HEK293 (cell line): ENCODE data around the gene CASKIN1.
A peak's percentile ranks its signal among the peaks of the same experiment; 100 is the strongest.

Experiments used
- CTCF ChIA-PET: fragments of 350-600 bp; formaldehyde crosslinking; extraction: SDS; loops from one replicate; lab custom pipeline; 2021; ENCODE audit warnings: antibody characterized with exemption; lab: Yijun Ruan, JAX
- POLR2A ChIA-PET: fragments of 300-600 bp; formaldehyde crosslinking; extraction: SDS; loops from one replicate; lab custom pipeline; 2020; ENCODE audit warnings: antibody characterized with exemption, inconsistent platforms; lab: Yijun Ruan, JAX
- H3K27ac ChIP-seq: fragments of 200-500 bp; sonication (Bioruptor generic); 2 replicates; pipeline ENCODE4 v1.5.1; 2014; ENCODE audit warnings: low read depth, low read length, control low read depth, inconsistent platforms; ENCODE audit errors: extremely low read depth
- H3K36me3 ChIP-seq, 2 experiments: fragments of 200-500 bp in 1 of 2; sonication (Bioruptor generic) in 1 of 2; 1 replicate in 1 of 2; 2 replicates in 1 of 2; pipeline ENCODE4 v1.5.1; 2014 to 2017; ENCODE audit warnings: inconsistent platforms in 2 of 2, low read length in 2 of 2; ENCODE audit not compliant: control insufficient read depth in 2 of 2, insufficient read depth in 1 of 2
- H3K4me1 ChIP-seq: fragments of 200-500 bp; sonication (Bioruptor generic); 2 replicates; pipeline ENCODE4 v1.5.1; 2014; ENCODE audit warnings: mild to moderate bottlenecking, low read length, inconsistent platforms; ENCODE audit not compliant: control insufficient read depth, insufficient read depth
- H3K4me3 ChIP-seq: 2 replicates; pipeline ENCODE4 v1.5.1; 2011; ENCODE audit warnings: low read depth, mild to moderate bottlenecking, control low read depth, low read length, moderate library complexity
- H3K9me3 ChIP-seq: fragments of 200-500 bp; sonication (Bioruptor generic); 2 replicates; pipeline ENCODE4 v1.5.1; 2014; ENCODE audit warnings: low read depth, low read length, inconsistent platforms; ENCODE audit not compliant: control insufficient read depth, insufficient read depth
- FEZF1 ChIP-seq: fragments of 450-650 bp; formaldehyde crosslinking; IDR thresholded peaks from 2 replicates; pipeline ENCODE4 v1.5.1; 2016; ENCODE audit warnings: missing biosample characterization, missing genetic modification characterization
- HOXA7 ChIP-seq: sonication (generic); formaldehyde crosslinking; IDR thresholded peaks from 2 replicates; pipeline ENCODE4 v1.8.1; 2022; ENCODE audit warnings: missing genetic modification reagents, borderline replicate concordance
- IKZF3 ChIP-seq: fragments of 450-650 bp; IDR thresholded peaks from 2 replicates; pipeline ENCODE4 v1.5.0; 2018; ENCODE audit warnings: missing biosample characterization, mild to moderate bottlenecking, missing genetic modification characterization, moderate library complexity
- KLF1 ChIP-seq: fragments of 450-650 bp; formaldehyde crosslinking; IDR thresholded peaks from 2 replicates; pipeline ENCODE4 v1.5.1; 2016; ENCODE audit warnings: missing biosample characterization, missing genetic modification characterization
- KLF16 ChIP-seq: fragments of 450-650 bp; formaldehyde crosslinking; IDR thresholded peaks from 2 replicates; pipeline ENCODE4 v1.5.1; 2017; ENCODE audit warnings: missing biosample characterization, missing genetic modification characterization
- KLF7 ChIP-seq: fragments of 450-650 bp; formaldehyde crosslinking; IDR thresholded peaks from 2 replicates; pipeline ENCODE4 v1.5.1; 2016; ENCODE audit warnings: missing biosample characterization, missing genetic modification characterization, borderline replicate concordance
- KLF9 ChIP-seq: fragments of 450-650 bp; formaldehyde crosslinking; IDR thresholded peaks from 2 replicates; pipeline ENCODE4 v1.5.1; 2016; ENCODE audit warnings: missing biosample characterization, missing genetic modification characterization, low read depth
- MYNN ChIP-seq: fragments of 450-650 bp; formaldehyde crosslinking; IDR thresholded peaks from 2 replicates; pipeline ENCODE4 v1.5.1; 2016; ENCODE audit warnings: missing biosample characterization, missing genetic modification characterization, borderline replicate concordance
- TCF7L2 ChIP-seq: IDR thresholded peaks from 2 replicates; pipeline ENCODE4 v1.6.1; 2011; ENCODE audit warnings: low read depth, mild to moderate bottlenecking, inconsistent platforms, low read length, moderate library complexity, borderline replicate concordance
- TRIM28 ChIP-seq: IDR thresholded peaks from 2 replicates; pipeline ENCODE4 v1.6.1; 2011; ENCODE audit warnings: low read length, control low read depth, borderline replicate concordance
- ZBTB21 ChIP-seq: fragments of 450-650 bp; formaldehyde crosslinking; IDR thresholded peaks from 2 replicates; pipeline ENCODE4 v1.5.1; 2017; ENCODE audit warnings: missing biosample characterization, missing genetic modification characterization
- ZBTB8A ChIP-seq: fragments of 450-650 bp; formaldehyde crosslinking; IDR thresholded peaks from 2 replicates; pipeline ENCODE4 v1.5.1; 2016; ENCODE audit warnings: missing biosample characterization, missing genetic modification characterization
- ZFHX2 ChIP-seq: fragments of 450-650 bp; formaldehyde crosslinking; conservative IDR thresholded peaks from 2 replicates; pipeline ENCODE4 v1.5.1; 2016; ENCODE audit warnings: missing biosample characterization, missing genetic modification characterization
- ZIC2 ChIP-seq: fragments of 450-650 bp; formaldehyde crosslinking; IDR thresholded peaks from 2 replicates; pipeline ENCODE4 v1.5.1; 2016; ENCODE audit warnings: missing biosample characterization, missing genetic modification characterization
- ZNF133 ChIP-seq: fragments of 450-650 bp; formaldehyde crosslinking; IDR thresholded peaks from 2 replicates; pipeline ENCODE4 v1.5.1; 2016; ENCODE audit warnings: missing biosample characterization, missing genetic modification characterization
- ZNF157 ChIP-seq: fragments of 450-650 bp; formaldehyde crosslinking; IDR thresholded peaks from 2 replicates; pipeline ENCODE4 v1.5.1; 2016; ENCODE audit warnings: missing biosample characterization, missing genetic modification characterization
- ZNF19 ChIP-seq: fragments of 450-650 bp; formaldehyde crosslinking; IDR thresholded peaks from 2 replicates; pipeline ENCODE4; 2016; ENCODE audit warnings: missing biosample characterization, missing genetic modification characterization, low read depth
- ZNF223 ChIP-seq: fragments of 450-650 bp; formaldehyde crosslinking; IDR thresholded peaks from 2 replicates; pipeline ENCODE4 v1.5.1; 2016; ENCODE audit warnings: missing biosample characterization, missing genetic modification characterization
- ZNF23 ChIP-seq: fragments of 450-650 bp; formaldehyde crosslinking; IDR thresholded peaks from 2 replicates; pipeline ENCODE4 v1.5.1; 2016; ENCODE audit warnings: missing biosample characterization, missing genetic modification characterization, borderline replicate concordance
- ZNF335 ChIP-seq: fragments of 450-650 bp; formaldehyde crosslinking; conservative IDR thresholded peaks from 2 replicates; pipeline ENCODE4 v1.5.1; 2016; ENCODE audit warnings: missing biosample characterization, missing genetic modification characterization
- ZNF473 ChIP-seq: fragments of 450-650 bp; formaldehyde crosslinking; IDR thresholded peaks from 2 replicates; pipeline ENCODE4 v1.5.1; 2017; ENCODE audit warnings: missing biosample characterization, missing genetic modification characterization
- ZNF510 ChIP-seq: fragments of 450-650 bp; formaldehyde crosslinking; IDR thresholded peaks from 2 replicates; pipeline ENCODE4 v1.5.1; 2018; ENCODE audit warnings: mild to moderate bottlenecking, missing genetic modification characterization, missing biosample characterization; ENCODE audit not compliant: insufficient replicate concordance
- ZNF514 ChIP-seq: fragments of 450-650 bp; formaldehyde crosslinking; IDR thresholded peaks from 2 replicates; pipeline ENCODE4 v1.5.1; 2016; ENCODE audit warnings: missing biosample characterization, missing genetic modification characterization
- ZNF530 ChIP-seq: fragments of 450-650 bp; formaldehyde crosslinking; IDR thresholded peaks from 2 replicates; pipeline ENCODE4 v1.5.1; 2016; ENCODE audit warnings: low read depth, missing biosample characterization, missing genetic modification characterization
- ZNF600 ChIP-seq: fragments of 450-650 bp; formaldehyde crosslinking; IDR thresholded peaks from 2 replicates; pipeline ENCODE4 v1.5.1; 2016; ENCODE audit warnings: missing biosample characterization, missing genetic modification characterization
- ZNF792 ChIP-seq: fragments of 450-650 bp; formaldehyde crosslinking; IDR thresholded peaks from 2 replicates; pipeline ENCODE4 v1.5.1; 2016; ENCODE audit warnings: missing biosample characterization, missing genetic modification characterization
- TF ChIP-seq, protein P1 (sequence below): fragments of 450-650 bp; formaldehyde crosslinking; IDR thresholded peaks from 2 replicates; pipeline ENCODE4 v1.5.1; 2017; ENCODE audit warnings: missing biosample characterization, missing genetic modification characterization
- TF ChIP-seq, protein P2 (sequence below): fragments of 450-650 bp; formaldehyde crosslinking; IDR thresholded peaks from 2 replicates; pipeline ENCODE4 v1.5.1; 2016; ENCODE audit warnings: missing biosample characterization, missing genetic modification characterization
- TF ChIP-seq, protein P3 (sequence below): fragments of 450-650 bp; formaldehyde crosslinking; optimal IDR thresholded peaks from 2 replicates; pipeline ENCODE3; 2016; ENCODE audit warnings: missing biosample characterization, mild to moderate bottlenecking, missing genetic modification characterization
- TF ChIP-seq, protein P4 (sequence below): fragments of 450-650 bp; formaldehyde crosslinking; IDR thresholded peaks from 2 replicates; pipeline ENCODE4 v1.5.1; 2016; ENCODE audit warnings: missing biosample characterization, missing genetic modification characterization
- TF ChIP-seq, protein P5 (sequence below): fragments of 450-650 bp; formaldehyde crosslinking; IDR thresholded peaks from 2 replicates; pipeline ENCODE4 v1.5.1; 2016; ENCODE audit warnings: missing biosample characterization, missing genetic modification characterization

CASKIN1 gene

DNA sequence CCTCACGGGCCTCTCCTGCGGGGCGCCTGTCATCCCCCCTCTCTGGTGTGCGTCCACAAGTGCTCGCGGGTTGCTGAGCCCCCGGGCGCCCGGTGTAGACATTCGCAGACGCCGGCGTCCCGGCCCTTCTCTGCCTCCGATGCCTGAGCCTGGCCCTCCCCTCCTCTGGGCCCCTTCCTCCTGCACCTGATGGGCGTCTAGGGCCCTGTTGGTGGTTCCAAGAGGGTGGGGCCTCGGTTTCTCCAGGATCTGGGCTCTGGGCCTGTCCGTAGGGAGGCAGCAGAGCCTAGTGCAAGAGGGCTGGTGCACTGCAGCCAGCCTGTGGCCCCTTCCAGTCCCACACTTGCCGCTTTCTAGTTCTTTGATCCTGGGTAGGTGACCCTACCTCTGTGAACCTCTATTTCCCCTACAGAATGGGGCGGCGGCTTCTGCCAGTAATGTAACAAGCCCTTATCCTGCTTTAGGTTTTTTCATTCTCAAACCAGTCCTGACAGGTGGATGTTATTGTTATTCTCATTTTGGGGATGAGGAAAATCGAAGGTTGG is 27.6 kb upstream of the CASKIN1 start:
- CTCF ChIA-PET: interaction anchor here (0.6 to 1.0 kb wide), 2 partner anchors 29 to 220 kb away, joined by 3 read pairs; no protein-coding TSS in a partner anchor
- no peaks in the 10 kb centered on the region for H3K9me3 ChIP-seq
- POLR2A ChIA-PET: interaction anchor here (1.2 to 2.6 kb wide), 5 partner anchors 8 to 259 kb away, joined by 3 to 19 read pairs (median 6); partner anchors contain the start of genes ECI1 and RPS2
- peaks cover 0 to 25% of the 10 kb centered on the region in 2 experiments; a peak in 2 of 3 replicates for H3K36me3 ChIP-seq
- peak overlapping the region; percentile 96 for H3K4me3 ChIP-seq
- H3K4me1 ChIP-seq: 0 out of 2 replicates have a peak, but pooled peaks cover 2% of the 10 kb centered on the region
- H3K27ac ChIP-seq: peak overlapping the region; percentile 94
- TF ChIP-seq FEZF1 (tag by site-specific recombination): no peak
- TF ChIP-seq ZNF157 (tag by site-specific recombination): no peak
- TF ChIP-seq ZNF473: no peak
- no peak for TF ChIP-seq MYNN
- no peak for TF ChIP-seq ZNF600 (tag by site-specific recombination)
- TF ChIP-seq, protein P1, sequence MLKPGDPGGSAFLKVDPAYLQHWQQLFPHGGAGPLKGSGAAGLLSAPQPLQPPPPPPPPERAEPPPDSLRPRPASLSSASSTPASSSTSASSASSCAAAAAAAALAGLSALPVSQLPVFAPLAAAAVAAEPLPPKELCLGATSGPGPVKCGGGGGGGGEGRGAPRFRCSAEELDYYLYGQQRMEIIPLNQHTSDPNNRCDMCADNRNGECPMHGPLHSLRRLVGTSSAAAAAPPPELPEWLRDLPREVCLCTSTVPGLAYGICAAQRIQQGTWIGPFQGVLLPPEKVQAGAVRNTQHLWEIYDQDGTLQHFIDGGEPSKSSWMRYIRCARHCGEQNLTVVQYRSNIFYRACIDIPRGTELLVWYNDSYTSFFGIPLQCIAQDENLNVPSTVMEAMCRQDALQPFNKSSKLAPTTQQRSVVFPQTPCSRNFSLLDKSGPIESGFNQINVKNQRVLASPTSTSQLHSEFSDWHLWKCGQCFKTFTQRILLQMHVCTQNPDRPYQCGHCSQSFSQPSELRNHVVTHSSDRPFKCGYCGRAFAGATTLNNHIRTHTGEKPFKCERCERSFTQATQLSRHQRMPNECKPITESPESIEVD (tag by site-specific recombination): no peak
- no peak for TF ChIP-seq ZNF19 (tag by site-specific recombination)
- no peak for TF ChIP-seq TRIM28
- TF ChIP-seq, protein P2, sequence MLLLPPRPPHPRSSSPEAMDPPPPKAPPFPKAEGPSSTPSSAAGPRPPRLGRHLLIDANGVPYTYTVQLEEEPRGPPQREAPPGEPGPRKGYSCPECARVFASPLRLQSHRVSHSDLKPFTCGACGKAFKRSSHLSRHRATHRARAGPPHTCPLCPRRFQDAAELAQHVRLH: no peak
- TF ChIP-seq ZNF133: no peak
- no peak for TF ChIP-seq ZNF223
- TF ChIP-seq TCF7L2: no peak
- TF ChIP-seq KLF16 (tag by site-specific recombination): no peak
- TF ChIP-seq, protein P3, sequence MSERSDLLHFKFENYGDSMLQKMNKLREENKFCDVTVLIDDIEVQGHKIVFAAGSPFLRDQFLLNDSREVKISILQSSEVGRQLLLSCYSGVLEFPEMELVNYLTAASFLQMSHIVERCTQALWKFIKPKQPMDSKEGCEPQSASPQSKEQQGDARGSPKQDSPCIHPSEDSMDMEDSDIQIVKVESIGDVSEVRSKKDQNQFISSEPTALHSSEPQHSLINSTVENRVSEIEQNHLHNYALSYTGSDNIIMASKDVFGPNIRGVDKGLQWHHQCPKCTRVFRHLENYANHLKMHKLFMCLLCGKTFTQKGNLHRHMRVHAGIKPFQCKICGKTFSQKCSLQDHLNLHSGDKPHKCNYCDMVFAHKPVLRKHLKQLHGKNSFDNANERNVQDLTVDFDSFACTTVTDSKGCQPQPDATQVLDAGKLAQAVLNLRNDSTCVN (tag by site-specific recombination): no peak
- TF ChIP-seq ZNF792: no peak
- TF ChIP-seq, protein P4, sequence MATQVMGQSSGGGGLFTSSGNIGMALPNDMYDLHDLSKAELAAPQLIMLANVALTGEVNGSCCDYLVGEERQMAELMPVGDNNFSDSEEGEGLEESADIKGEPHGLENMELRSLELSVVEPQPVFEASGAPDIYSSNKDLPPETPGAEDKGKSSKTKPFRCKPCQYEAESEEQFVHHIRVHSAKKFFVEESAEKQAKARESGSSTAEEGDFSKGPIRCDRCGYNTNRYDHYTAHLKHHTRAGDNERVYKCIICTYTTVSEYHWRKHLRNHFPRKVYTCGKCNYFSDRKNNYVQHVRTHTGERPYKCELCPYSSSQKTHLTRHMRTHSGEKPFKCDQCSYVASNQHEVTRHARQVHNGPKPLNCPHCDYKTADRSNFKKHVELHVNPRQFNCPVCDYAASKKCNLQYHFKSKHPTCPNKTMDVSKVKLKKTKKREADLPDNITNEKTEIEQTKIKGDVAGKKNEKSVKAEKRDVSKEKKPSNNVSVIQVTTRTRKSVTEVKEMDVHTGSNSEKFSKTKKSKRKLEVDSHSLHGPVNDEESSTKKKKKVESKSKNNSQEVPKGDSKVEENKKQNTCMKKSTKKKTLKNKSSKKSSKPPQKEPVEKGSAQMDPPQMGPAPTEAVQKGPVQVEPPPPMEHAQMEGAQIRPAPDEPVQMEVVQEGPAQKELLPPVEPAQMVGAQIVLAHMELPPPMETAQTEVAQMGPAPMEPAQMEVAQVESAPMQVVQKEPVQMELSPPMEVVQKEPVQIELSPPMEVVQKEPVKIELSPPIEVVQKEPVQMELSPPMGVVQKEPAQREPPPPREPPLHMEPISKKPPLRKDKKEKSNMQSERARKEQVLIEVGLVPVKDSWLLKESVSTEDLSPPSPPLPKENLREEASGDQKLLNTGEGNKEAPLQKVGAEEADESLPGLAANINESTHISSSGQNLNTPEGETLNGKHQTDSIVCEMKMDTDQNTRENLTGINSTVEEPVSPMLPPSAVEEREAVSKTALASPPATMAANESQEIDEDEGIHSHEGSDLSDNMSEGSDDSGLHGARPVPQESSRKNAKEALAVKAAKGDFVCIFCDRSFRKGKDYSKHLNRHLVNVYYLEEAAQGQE: no peak
- no peak for TF ChIP-seq ZBTB21
- peak; percentile 31; the same call in 1 of the 2 replicates for TF ChIP-seq KLF7 (tag by site-specific recombination)
- TF ChIP-seq ZIC2 (tag by site-specific recombination): no peak
- TF ChIP-seq ZNF335 (tag by site-specific recombination): no peak; the same call in 1 of the 2 replicates
- TF ChIP-seq IKZF3: no peak
- no peak for TF ChIP-seq ZNF510 (tag by site-specific recombination)
- TF ChIP-seq HOXA7 (CRISPR knock-in tag): no peak
- TF ChIP-seq, protein P5, sequence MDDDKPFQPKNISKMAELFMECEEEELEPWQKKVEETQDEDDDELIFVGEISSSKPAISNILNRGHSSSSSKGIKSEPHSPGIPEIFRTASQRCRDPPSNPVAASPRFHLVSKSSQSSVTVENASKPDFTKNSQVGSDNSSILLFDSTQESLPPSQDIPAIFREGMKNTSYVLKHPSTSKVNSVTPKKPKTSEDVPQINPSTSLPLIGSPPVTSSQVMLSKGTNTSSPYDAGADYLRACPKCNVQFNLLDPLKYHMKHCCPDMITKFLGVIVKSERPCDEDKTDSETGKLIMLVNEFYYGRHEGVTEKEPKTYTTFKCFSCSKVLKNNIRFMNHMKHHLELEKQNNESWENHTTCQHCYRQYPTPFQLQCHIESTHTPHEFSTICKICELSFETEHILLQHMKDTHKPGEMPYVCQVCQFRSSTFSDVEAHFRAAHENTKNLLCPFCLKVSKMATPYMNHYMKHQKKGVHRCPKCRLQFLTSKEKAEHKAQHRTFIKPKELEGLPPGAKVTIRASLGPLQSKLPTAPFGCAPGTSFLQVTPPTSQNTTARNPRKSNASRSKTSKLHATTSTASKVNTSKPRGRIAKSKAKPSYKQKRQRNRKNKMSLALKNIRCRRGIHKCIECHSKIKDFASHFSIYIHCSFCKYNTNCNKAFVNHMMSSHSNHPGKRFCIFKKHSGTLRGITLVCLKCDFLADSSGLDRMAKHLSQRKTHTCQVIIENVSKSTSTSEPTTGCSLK (tag by site-specific recombination): no peak
- peak; percentile 12 for TF ChIP-seq KLF1 (tag by site-specific recombination)
- TF ChIP-seq ZFHX2 (tag by site-specific recombination): no peak
- TF ChIP-seq ZBTB8A (tag by site-specific recombination): peak; percentile 47; the same call in 1 of the 2 replicates
- no peak for TF ChIP-seq ZNF530 (tag by site-specific recombination)
- TF ChIP-seq ZNF23: no peak
- TF ChIP-seq ZNF514 (tag by site-specific recombination): no peak
- TF ChIP-seq KLF9: no peak
